Stomach (tissue), 4 donors: ENCODE measurements around the gene PPM1L.

ENCODE experiments used
- CTCF ChIP-seq, 7 experiments: fragments of 450-650 bp in 4 of 7; fragments of 200-600 bp in 3 of 7; sonication (generic) in 3 of 7; IDR thresholded peaks; one replicate each; pipeline ENCODE4 v1.5.1; 2016 to 2019; ENCODE audit warnings: antibody characterized with exemption in 7 of 7, control low read depth in 2 of 7, mild to moderate bottlenecking in 1 of 7
- POLR2A ChIP-seq, 4 donors: fragments of 450-650 bp; IDR thresholded peaks; one replicate each; pipeline ENCODE4 v1.6.1; 2016; ENCODE audit warnings: antibody characterized with exemption in 4 of 4, control low read depth in 2 of 4, mild to moderate bottlenecking in 1 of 4, moderate library complexity in 1 of 4

GRCh38 chr3:160753953-160754352, 2.1 kb upstream of the PPM1L start:
- TF ChIP-seq CTCF (IDR thresholded peaks at IDR 0.05) (no peak), POLR2A (IDR thresholded peaks at IDR 0.05) (no peak)
